Astrocyte (in vitro differentiated cells and primary cell): Measurements from ENCODE around the gene CACHD1. TPM values are rescaled to one million over a fixed set of nuclear protein-coding genes. Genes with fewer than 3 reads are reported as not detected.

Source experiments
- DNase-seq: peaks from one replicate; pipeline ENCODE4 v3.0.0-alpha.2; 2010; ENCODE audit warnings: low read depth
- FAIRE-seq: peaks from 2 replicates; lab custom pipeline; 2011; peaks lifted over from hg19 to GRCh38; lab: Jason Lieb, UNC
- H2AFZ ChIP-seq: 2 replicates; pipeline ENCODE4 v1.6.0; 2012; ENCODE audit warnings: low read depth, low read length, inconsistent platforms
- H3K27ac ChIP-seq: 2 replicates; pipeline ENCODE4 v1.5.1; 2011; ENCODE audit warnings: low read depth, low read length, inconsistent platforms
- H3K27me3 ChIP-seq: 2 replicates; pipeline ENCODE4 v1.6.0; 2011; ENCODE audit warnings: low read length, inconsistent platforms; ENCODE audit not compliant: insufficient read depth
- H3K36me3 ChIP-seq: 2 replicates; pipeline ENCODE4 v1.5.1; 2011; ENCODE audit warnings: low read length, inconsistent platforms; ENCODE audit not compliant: insufficient read depth
- H3K4me1 ChIP-seq: 2 replicates; pipeline ENCODE4 v1.5.1; 2011; ENCODE audit warnings: low read length, inconsistent platforms; ENCODE audit not compliant: insufficient read depth
- H3K4me2 ChIP-seq: 2 replicates; pipeline ENCODE4 v1.6.0; 2012; ENCODE audit warnings: low read length, inconsistent platforms
- H3K4me3 ChIP-seq: 2 replicates; pipeline ENCODE4 v1.5.1; 2011; ENCODE audit warnings: low read depth, mild to moderate bottlenecking, low read length, inconsistent platforms; ENCODE audit not compliant: insufficient read depth
- H3K79me2 ChIP-seq: 2 replicates; pipeline ENCODE4 v1.6.0; 2012; ENCODE audit warnings: mild to moderate bottlenecking, low read length, inconsistent platforms; ENCODE audit not compliant: insufficient read depth
- H3K9ac ChIP-seq: 2 replicates; pipeline ENCODE4 v1.6.0; 2012; ENCODE audit warnings: mild to moderate bottlenecking, low read length, inconsistent platforms
- H3K9me3 ChIP-seq: 2 replicates; pipeline ENCODE4 v1.5.1; 2012; ENCODE audit warnings: low read depth, mild to moderate bottlenecking, low read length, inconsistent platforms; ENCODE audit not compliant: insufficient read depth
- H4K20me1 ChIP-seq: 2 replicates; pipeline ENCODE4 v1.6.0; 2012; ENCODE audit warnings: low read length, inconsistent platforms; ENCODE audit not compliant: insufficient read depth
- H3K27ac Mint-ChIP-seq: one replicate; pipeline ENCODE4 v1.8.0; 2021; ENCODE audit warnings: mild to moderate bottlenecking, mixed read lengths; ENCODE audit not compliant: unreplicated experiment
- H3K27me3 Mint-ChIP-seq: one replicate; pipeline ENCODE4 v1.8.0; 2021; ENCODE audit warnings: low read depth, mixed read lengths; ENCODE audit not compliant: unreplicated experiment
- H3K36me3 Mint-ChIP-seq: one replicate; pipeline ENCODE4 v1.8.0; 2021; ENCODE audit warnings: low read depth, mixed read lengths; ENCODE audit not compliant: unreplicated experiment
- H3K4me1 Mint-ChIP-seq: one replicate; pipeline ENCODE4 v1.8.0; 2021; ENCODE audit warnings: low read depth, mixed read lengths; ENCODE audit not compliant: unreplicated experiment
- H3K4me3 Mint-ChIP-seq: one replicate; pipeline ENCODE4 v1.8.0; 2021; ENCODE audit warnings: mild to moderate bottlenecking, moderate library complexity, mixed read lengths; ENCODE audit not compliant: unreplicated experiment
- H3K9me3 Mint-ChIP-seq: one replicate; pipeline ENCODE4 v1.8.0; 2021; ENCODE audit warnings: mild to moderate bottlenecking, mixed read lengths; ENCODE audit not compliant: unreplicated experiment
- EZH2 ChIP-seq: IDR thresholded peaks from 2 replicates; pipeline ENCODE4 v1.6.1; 2012; ENCODE audit warnings: mild to moderate bottlenecking, low read length, inconsistent platforms; ENCODE audit not compliant: insufficient read depth
- total RNA-seq: library from RNA; stranded (reverse); gene quantifications from 2 replicates; pipeline ENCODE4 v1.2.1, GENCODE V29; 2021
- TF ChIP-seq, protein P1 (sequence below): IDR thresholded peaks from 2 replicates; pipeline ENCODE4 v1.5.1; 2011; ENCODE audit warnings: low read depth, mild to moderate bottlenecking, inconsistent platforms, low read length, moderate library complexity; ENCODE audit not compliant: insufficient read depth

CACHD1 gene
- total RNA-seq, 1 donor from 2014 or later = 21.2 TPM

DNA sequence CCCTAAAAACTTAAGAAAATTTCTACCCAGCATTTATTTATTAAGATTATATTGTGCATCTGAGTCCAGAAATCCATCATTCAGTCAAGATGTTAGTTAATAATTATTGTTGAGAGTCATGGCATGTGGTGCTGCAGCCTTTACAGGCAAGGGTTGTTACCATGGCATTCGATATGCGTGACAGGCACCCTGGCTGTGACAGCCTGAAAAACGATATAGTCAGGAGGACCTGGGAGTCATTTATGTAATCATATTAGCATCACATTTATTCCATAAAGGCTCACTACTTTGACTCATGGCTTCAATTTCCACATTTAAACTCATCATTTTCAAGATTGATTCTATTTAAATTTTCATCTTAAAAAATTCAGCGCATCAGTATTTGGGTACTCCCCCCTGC lies 68.0 kb downstream of the CACHD1 start:
- no peaks in the 10 kb centered on the region for H3K36me3 Mint-ChIP-seq
- Histone ChIP-seq H2AFZ (no peak overlapping the region), H3K27me3 (no peaks in the 10 kb centered on the region), H3K4me3 (no peak overlapping the region), H3K4me2 (no peak overlapping the region), H3K9me3 (no peaks in the 10 kb centered on the region), H3K27ac (no peak overlapping the region), H3K4me1 (peaks cover 18% of the 10 kb centered on the region), H3K36me3 (no peaks in the 10 kb centered on the region), H4K20me1 (peaks cover 13% of the 10 kb centered on the region), H3K79me2 (no peaks in the 10 kb centered on the region), H3K9ac (no peak overlapping the region)
- no peak for DNase-seq
- no peak overlapping the region for H3K4me3 Mint-ChIP-seq
- no peaks in the 10 kb centered on the region for H3K9me3 Mint-ChIP-seq
- no peaks in the 10 kb centered on the region for H3K27me3 Mint-ChIP-seq
- H3K27ac Mint-ChIP-seq = no peak overlapping the region
- FAIRE-seq = no peak
- TF ChIP-seq, protein P1, sequence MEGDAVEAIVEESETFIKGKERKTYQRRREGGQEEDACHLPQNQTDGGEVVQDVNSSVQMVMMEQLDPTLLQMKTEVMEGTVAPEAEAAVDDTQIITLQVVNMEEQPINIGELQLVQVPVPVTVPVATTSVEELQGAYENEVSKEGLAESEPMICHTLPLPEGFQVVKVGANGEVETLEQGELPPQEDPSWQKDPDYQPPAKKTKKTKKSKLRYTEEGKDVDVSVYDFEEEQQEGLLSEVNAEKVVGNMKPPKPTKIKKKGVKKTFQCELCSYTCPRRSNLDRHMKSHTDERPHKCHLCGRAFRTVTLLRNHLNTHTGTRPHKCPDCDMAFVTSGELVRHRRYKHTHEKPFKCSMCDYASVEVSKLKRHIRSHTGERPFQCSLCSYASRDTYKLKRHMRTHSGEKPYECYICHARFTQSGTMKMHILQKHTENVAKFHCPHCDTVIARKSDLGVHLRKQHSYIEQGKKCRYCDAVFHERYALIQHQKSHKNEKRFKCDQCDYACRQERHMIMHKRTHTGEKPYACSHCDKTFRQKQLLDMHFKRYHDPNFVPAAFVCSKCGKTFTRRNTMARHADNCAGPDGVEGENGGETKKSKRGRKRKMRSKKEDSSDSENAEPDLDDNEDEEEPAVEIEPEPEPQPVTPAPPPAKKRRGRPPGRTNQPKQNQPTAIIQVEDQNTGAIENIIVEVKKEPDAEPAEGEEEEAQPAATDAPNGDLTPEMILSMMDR = no peak
- no peak for TF ChIP-seq EZH2
- H3K4me1 Mint-ChIP-seq = peaks cover 21% of the 10 kb centered on the region

DNA sequence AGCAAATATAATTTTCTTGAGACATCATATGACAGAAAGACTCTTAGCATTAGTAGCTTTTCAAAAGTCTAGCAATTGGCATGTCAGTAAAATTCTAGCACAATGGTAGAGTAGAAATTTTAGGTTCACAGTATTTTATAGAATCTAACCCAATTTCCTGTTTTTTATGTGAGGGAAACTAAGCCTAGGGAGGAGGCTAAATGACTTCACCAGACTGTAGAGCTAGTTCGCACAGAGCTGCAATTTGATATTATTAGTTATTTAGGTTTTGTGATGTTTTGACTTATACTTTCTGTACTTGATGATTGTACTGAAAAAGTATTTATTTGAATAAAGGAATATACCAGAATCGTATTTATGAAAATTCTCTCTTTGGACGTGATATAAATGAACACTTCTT lies 68.5 kb downstream of the CACHD1 start:
- Histone ChIP-seq H3K4me1 (peaks cover 18% of the 10 kb centered on the region), H3K9ac (no peak overlapping the region), H3K9me3 (no peaks in the 10 kb centered on the region), H2AFZ (no peak overlapping the region), H3K4me3 (no peak overlapping the region), H3K27me3 (no peaks in the 10 kb centered on the region), H3K79me2 (no peaks in the 10 kb centered on the region), H3K27ac (no peak overlapping the region), H3K36me3 (no peaks in the 10 kb centered on the region), H4K20me1 (peaks cover 13% of the 10 kb centered on the region), H3K4me2 (no peak overlapping the region)
- Mint-ChIP-seq H3K27ac (no peak overlapping the region), H3K4me1 (peaks cover 21% of the 10 kb centered on the region), H3K9me3 (no peaks in the 10 kb centered on the region), H3K36me3 (no peaks in the 10 kb centered on the region), H3K4me3 (no peak overlapping the region), H3K27me3 (no peaks in the 10 kb centered on the region)
- DNase-seq (no peak), FAIRE-seq (no peak)
- TF ChIP-seq, protein P1 = no peak
- no peak for TF ChIP-seq EZH2

DNA sequence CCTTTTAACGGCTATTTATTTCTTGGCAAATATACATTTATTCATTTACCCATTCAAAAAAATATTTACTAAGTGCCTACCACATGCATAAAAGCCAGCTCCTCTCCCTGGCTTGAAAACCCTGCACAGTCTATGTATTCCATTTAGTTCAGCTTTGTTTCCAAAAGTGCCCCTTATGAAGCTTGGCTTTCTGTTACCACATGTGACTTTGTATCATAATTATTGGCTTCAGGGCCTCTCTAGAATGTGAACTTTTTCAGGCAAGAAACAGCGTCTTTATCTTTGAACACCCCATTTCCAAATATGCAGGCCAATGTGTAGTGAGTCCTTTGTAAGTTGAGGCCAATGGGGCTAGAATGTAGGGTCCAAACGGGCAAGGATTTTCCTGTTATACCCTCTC lies 69.4 kb downstream of the CACHD1 start:
- Mint-ChIP-seq H3K36me3 (no peaks in the 10 kb centered on the region), H3K9me3 (no peaks in the 10 kb centered on the region), H3K4me1 (peaks cover 27% of the 10 kb centered on the region), H3K27me3 (no peaks in the 10 kb centered on the region), H3K4me3 (no peak overlapping the region), H3K27ac (no peak overlapping the region)
- Histone ChIP-seq H3K36me3 (no peaks in the 10 kb centered on the region), H4K20me1 (peaks cover 13% of the 10 kb centered on the region), H3K4me2 (no peak overlapping the region), H3K4me1 (peaks cover 22% of the 10 kb centered on the region), H3K27ac (no peak overlapping the region), H3K4me3 (no peak overlapping the region), H3K9me3 (no peaks in the 10 kb centered on the region), H3K27me3 (no peaks in the 10 kb centered on the region), H3K9ac (no peak overlapping the region), H3K79me2 (no peaks in the 10 kb centered on the region), H2AFZ (no peak overlapping the region)
- no peak for TF ChIP-seq EZH2
- TF ChIP-seq, protein P1 = no peak
- FAIRE-seq (no peak), DNase-seq (no peak)
